MM.1S (cell line): ENCODE measurements around the gene SCGB2B2.

Experiments used
- DNase-seq: peaks from one replicate; pipeline ENCODE4 v3.0.0-alpha.2; 2015
- H2AFZ ChIP-seq: fragments of 300-600 bp; sonication (generic); 2 replicates; pipeline ENCODE4 v1.6.0; 2016; ENCODE audit warnings: antibody characterized with exemption, low read length
- H3F3A ChIP-seq: fragments of 300-600 bp; sonication (generic); 2 replicates; pipeline ENCODE4 v1.6.1; 2016; ENCODE audit warnings: mild to moderate bottlenecking, antibody characterized with exemption, low read length, moderate library complexity, mixed read lengths; ENCODE audit not compliant: insufficient read depth
- H3K27ac ChIP-seq: fragments of 300-600 bp; sonication (generic); 2 replicates; pipeline ENCODE4 v1.5.1; 2016; ENCODE audit warnings: mild to moderate bottlenecking, low read length
- H3K27me3 ChIP-seq: fragments of 300-600 bp; sonication (generic); replicated peaks from 2 replicates; pipeline ENCODE4 v1.6.0; 2016; ENCODE audit warnings: low read length; ENCODE audit not compliant: insufficient read depth
- H3K36me3 ChIP-seq: fragments of 300-600 bp; sonication (generic); replicated peaks from 2 replicates; pipeline ENCODE4 v1.6.1; 2016; ENCODE audit warnings: mild to moderate bottlenecking, low read length, mixed read lengths; ENCODE audit not compliant: insufficient read depth
- H3K4me1 ChIP-seq: fragments of 300-600 bp; sonication (generic); 2 replicates; pipeline ENCODE4 v1.6.1; 2016; ENCODE audit warnings: low read length, mixed read lengths
- H3K4me2 ChIP-seq: fragments of 300-600 bp; sonication (generic); 2 replicates; pipeline ENCODE4 v1.6.0; 2016; ENCODE audit warnings: low read depth, low read length
- H3K4me3 ChIP-seq: fragments of 300-600 bp; sonication (generic); 2 replicates; pipeline ENCODE4 v1.5.1; 2016; ENCODE audit warnings: low read length, mixed read lengths
- H3K79me2 ChIP-seq: fragments of 300-600 bp; sonication (generic); 2 replicates; pipeline ENCODE4 v1.6.1; 2016; ENCODE audit warnings: mixed run types, low read length, mixed read lengths
- H3K9ac ChIP-seq: fragments of 300-600 bp; sonication (generic); 2 replicates; pipeline ENCODE4 v1.6.1; 2016; ENCODE audit warnings: low read length, mixed read lengths
- H3K9me2 ChIP-seq: fragments of 300-600 bp; sonication (generic); replicated peaks from 2 replicates; pipeline ENCODE4 v1.6.1; 2016; ENCODE audit warnings: mild to moderate bottlenecking, low read length, mixed read lengths; ENCODE audit not compliant: insufficient read depth
- H3K9me3 ChIP-seq: fragments of 300-600 bp; sonication (generic); replicated peaks from 2 replicates; pipeline ENCODE4 v1.6.1; 2016; ENCODE audit warnings: mild to moderate bottlenecking, low read length, mixed read lengths; ENCODE audit not compliant: insufficient read depth
- H4K20me1 ChIP-seq: fragments of 300-600 bp; sonication (generic); 2 replicates; pipeline ENCODE4 v1.6.1; 2016; ENCODE audit warnings: mild to moderate bottlenecking, low read length, moderate library complexity, mixed read lengths; ENCODE audit not compliant: insufficient read depth
- EZH2 ChIP-seq: fragments of 300-600 bp; sonication (generic); optimal IDR thresholded peaks from 2 replicates; pipeline ENCODE3; 2017; ENCODE audit warnings: low read depth, mild to moderate bottlenecking, antibody characterized with exemption, low read length, mixed read lengths
- EZH2phosphoT487 ChIP-seq: fragments of 300-600 bp; sonication (generic); IDR thresholded peaks from 2 replicates; pipeline ENCODE4 v1.6.1; 2018; ENCODE audit warnings: antibody characterized with exemption, low read length
- TF ChIP-seq, protein P1 (sequence below): fragments of 300-600 bp; sonication (generic); IDR thresholded peaks from 2 replicates; pipeline ENCODE4 v1.5.1; 2016; ENCODE audit warnings: antibody characterized with exemption, low read length, mixed read lengths

The SCGB2B2 gene

DNA sequence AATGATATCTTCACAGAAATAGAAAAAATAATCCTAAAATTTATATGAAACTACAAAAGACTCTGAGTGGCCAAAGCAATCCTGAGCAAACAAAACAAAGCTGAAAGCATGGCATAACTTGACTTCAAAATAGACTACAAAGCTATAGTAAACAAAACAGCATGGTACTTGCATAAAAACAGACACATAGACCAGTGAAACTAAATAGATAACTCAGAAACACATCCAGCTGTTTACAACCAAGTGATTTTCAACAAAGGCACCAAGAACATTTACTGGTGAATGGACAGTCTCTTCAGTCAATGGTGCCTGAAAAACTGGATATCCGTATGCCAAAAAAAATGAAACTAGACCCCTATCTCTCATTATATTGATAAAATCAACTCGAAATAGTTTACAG is 25.2 kb downstream of the SCGB2B2 start:
- no peak overlapping the region for H3K9ac ChIP-seq
- no peak overlapping the region for H2AFZ ChIP-seq
- no peaks in the 10 kb centered on the region for H3K79me2 ChIP-seq
- DNase-seq, result no peak
- no peak overlapping the region for H3K27ac ChIP-seq
- no peak overlapping the region for H3K4me3 ChIP-seq
- TF ChIP-seq, protein P1, sequence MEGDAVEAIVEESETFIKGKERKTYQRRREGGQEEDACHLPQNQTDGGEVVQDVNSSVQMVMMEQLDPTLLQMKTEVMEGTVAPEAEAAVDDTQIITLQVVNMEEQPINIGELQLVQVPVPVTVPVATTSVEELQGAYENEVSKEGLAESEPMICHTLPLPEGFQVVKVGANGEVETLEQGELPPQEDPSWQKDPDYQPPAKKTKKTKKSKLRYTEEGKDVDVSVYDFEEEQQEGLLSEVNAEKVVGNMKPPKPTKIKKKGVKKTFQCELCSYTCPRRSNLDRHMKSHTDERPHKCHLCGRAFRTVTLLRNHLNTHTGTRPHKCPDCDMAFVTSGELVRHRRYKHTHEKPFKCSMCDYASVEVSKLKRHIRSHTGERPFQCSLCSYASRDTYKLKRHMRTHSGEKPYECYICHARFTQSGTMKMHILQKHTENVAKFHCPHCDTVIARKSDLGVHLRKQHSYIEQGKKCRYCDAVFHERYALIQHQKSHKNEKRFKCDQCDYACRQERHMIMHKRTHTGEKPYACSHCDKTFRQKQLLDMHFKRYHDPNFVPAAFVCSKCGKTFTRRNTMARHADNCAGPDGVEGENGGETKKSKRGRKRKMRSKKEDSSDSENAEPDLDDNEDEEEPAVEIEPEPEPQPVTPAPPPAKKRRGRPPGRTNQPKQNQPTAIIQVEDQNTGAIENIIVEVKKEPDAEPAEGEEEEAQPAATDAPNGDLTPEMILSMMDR, result no peak
- TF ChIP-seq EZH2phosphoT487 (no peak), EZH2 (no peak)
- H4K20me1 ChIP-seq, result no peaks in the 10 kb centered on the region
- no peaks in the 10 kb centered on the region for H3F3A ChIP-seq
- no peaks in the 10 kb centered on the region for H3K4me1 ChIP-seq
- H3K9me3 ChIP-seq, result no peaks in the 10 kb centered on the region
- H3K4me2 ChIP-seq, result no peak overlapping the region
- no peaks in the 10 kb centered on the region for H3K9me2 ChIP-seq
- no peaks in the 10 kb centered on the region for H3K36me3 ChIP-seq
- H3K27me3 ChIP-seq, result no peaks in the 10 kb centered on the region

DNA sequence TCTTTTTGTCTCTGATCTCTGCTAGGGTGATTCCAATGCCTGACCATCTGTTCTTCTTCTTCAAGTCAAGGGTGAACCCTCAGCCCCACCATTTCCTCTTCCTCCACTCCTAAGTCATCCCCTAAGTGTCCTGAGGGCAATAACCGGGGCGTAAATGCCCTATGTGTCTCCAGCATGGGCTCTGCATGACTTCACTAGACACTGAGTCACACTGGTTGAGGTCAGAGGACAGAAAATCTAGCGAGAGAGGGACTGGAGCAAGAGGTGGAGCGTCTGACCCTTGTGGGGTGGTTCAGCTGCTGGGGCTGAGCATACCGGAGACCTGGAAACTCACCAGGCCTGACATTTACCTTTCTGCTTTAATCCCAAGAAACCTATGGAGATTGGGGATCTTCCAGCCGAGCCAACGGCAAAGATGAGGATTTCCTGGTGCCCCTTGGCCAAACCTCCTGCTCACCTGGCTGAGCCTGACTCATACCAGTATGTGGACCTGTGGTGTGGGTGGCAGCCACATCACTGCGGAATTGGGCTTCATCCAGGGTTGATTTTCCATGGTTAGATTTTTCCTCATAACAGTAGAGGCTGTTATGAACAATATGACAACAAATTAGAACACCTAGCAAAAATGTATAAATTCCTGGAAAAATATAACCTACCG is 26.9 kb downstream of the SCGB2B2 start:
- no peak for TF ChIP-seq EZH2phosphoT487
- TF ChIP-seq, protein P1, result no peak
- TF ChIP-seq EZH2, result no peak
- no peaks in the 10 kb centered on the region for H3F3A ChIP-seq
- no peaks in the 10 kb centered on the region for H3K36me3 ChIP-seq
- H3K9me3 ChIP-seq, result no peaks in the 10 kb centered on the region
- no peaks in the 10 kb centered on the region for H3K27me3 ChIP-seq
- no peak overlapping the region for H3K27ac ChIP-seq
- H4K20me1 ChIP-seq, result no peaks in the 10 kb centered on the region
- H3K4me3 ChIP-seq, result no peak overlapping the region
- H3K9ac ChIP-seq, result no peak overlapping the region
- no peak for DNase-seq
- H3K4me1 ChIP-seq, result no peaks in the 10 kb centered on the region
- no peak overlapping the region for H2AFZ ChIP-seq
- no peak overlapping the region for H3K4me2 ChIP-seq
- no peaks in the 10 kb centered on the region for H3K79me2 ChIP-seq
- no peaks in the 10 kb centered on the region for H3K9me2 ChIP-seq

DNA sequence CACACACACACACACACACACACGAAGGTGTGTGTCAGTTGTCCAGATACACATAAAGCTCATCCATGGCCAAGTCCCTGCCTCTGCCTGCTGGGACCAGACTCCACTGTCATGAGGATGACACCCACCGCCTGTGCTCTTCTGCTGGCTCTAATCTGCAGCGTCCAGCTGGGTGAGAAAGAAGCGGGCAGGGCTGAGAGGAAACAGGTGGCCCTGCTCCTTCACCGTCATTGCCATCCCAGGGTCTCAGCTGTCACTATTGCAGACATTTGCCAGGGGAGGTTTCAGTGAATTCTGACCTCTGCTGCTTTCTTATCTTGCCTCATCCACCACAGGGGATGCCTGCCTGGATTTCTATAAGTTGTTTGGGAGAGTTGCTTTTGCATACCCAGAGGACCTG is 31.4 kb downstream of the SCGB2B2 start:
- Histone ChIP-seq H4K20me1 (no peaks in the 10 kb centered on the region), H3K27ac (no peak overlapping the region), H3K36me3 (no peaks in the 10 kb centered on the region), H3K4me2 (no peak overlapping the region), H3K27me3 (no peaks in the 10 kb centered on the region), H3K79me2 (no peaks in the 10 kb centered on the region), H3F3A (no peaks in the 10 kb centered on the region), H3K4me3 (no peak overlapping the region), H2AFZ (no peak overlapping the region), H3K9me2 (no peaks in the 10 kb centered on the region), H3K9ac (no peak overlapping the region), H3K9me3 (no peaks in the 10 kb centered on the region), H3K4me1 (no peaks in the 10 kb centered on the region)
- DNase-seq, result no peak
- no peak for TF ChIP-seq EZH2
- no peak for TF ChIP-seq EZH2phosphoT487

GRCh38 chr19:34644991-34645461 is 31.9 kb downstream of the SCGB2B2 start:
- H3K36me3 ChIP-seq, result no peaks in the 10 kb centered on the region
- no peaks in the 10 kb centered on the region for H3K27me3 ChIP-seq
- H2AFZ ChIP-seq, result no peak overlapping the region
- TF ChIP-seq EZH2 (no peak), EZH2phosphoT487 (no peak)
- TF ChIP-seq, protein P1, result no peak
- no peaks in the 10 kb centered on the region for H3F3A ChIP-seq
- no peak overlapping the region for H3K4me3 ChIP-seq
- H3K79me2 ChIP-seq, result no peaks in the 10 kb centered on the region
- no peak overlapping the region for H3K4me2 ChIP-seq
- no peaks in the 10 kb centered on the region for H3K9me3 ChIP-seq
- no peaks in the 10 kb centered on the region for H3K4me1 ChIP-seq
- H3K9me2 ChIP-seq, result no peaks in the 10 kb centered on the region
- no peak overlapping the region for H3K9ac ChIP-seq
- H4K20me1 ChIP-seq, result no peaks in the 10 kb centered on the region
- no peak for DNase-seq
- no peak overlapping the region for H3K27ac ChIP-seq
